Karpas-422 (cell line): ENCODE measurements around the gene PAX3. TPM values are rescaled to one million over a fixed set of nuclear protein-coding genes. Genes with fewer than 3 reads are reported as not detected.

ENCODE experiments used
- DNase-seq: peaks from one replicate; pipeline ENCODE4 v3.0.0-alpha.2; 2015
- H2AFZ ChIP-seq: fragments of 200-600 bp; sonication (generic); 2 replicates; pipeline ENCODE4 v1.6.1; 2014; ENCODE audit warnings: antibody characterized with exemption, low read length, mixed read lengths
- H3K27ac ChIP-seq: fragments of 200-600 bp; sonication (generic); 2 replicates; pipeline ENCODE4 v1.5.1; 2014; ENCODE audit warnings: mild to moderate bottlenecking, low read length, moderate library complexity
- H3K27me3 ChIP-seq: fragments of 200-600 bp; sonication (generic); 2 replicates; pipeline ENCODE4 v1.6.1; 2014; ENCODE audit warnings: low read length, mixed read lengths
- H3K36me3 ChIP-seq: fragments of 200-600 bp; sonication (generic); 2 replicates; pipeline ENCODE4 v1.6.1; 2014; ENCODE audit warnings: low read length, mixed read lengths; ENCODE audit not compliant: insufficient read depth
- H3K4me1 ChIP-seq: fragments of 200-600 bp; sonication (generic); 2 replicates; pipeline ENCODE4 v1.6.1; 2014; ENCODE audit warnings: mild to moderate bottlenecking, low read length, mixed read lengths
- H3K4me2 ChIP-seq: fragments of 200-600 bp; sonication (generic); 2 replicates; pipeline ENCODE4 v1.6.1; 2014; ENCODE audit warnings: low read length, low read depth, mild to moderate bottlenecking; ENCODE audit not compliant: poor library complexity, severe bottlenecking
- H3K4me3 ChIP-seq: fragments of 200-600 bp; sonication (generic); 2 replicates; pipeline ENCODE4 v1.5.1; 2014; ENCODE audit warnings: mild to moderate bottlenecking, antibody characterized with exemption, low read length, mixed read lengths
- H3K79me2 ChIP-seq: fragments of 200-600 bp; sonication (generic); 2 replicates; pipeline ENCODE4 v1.6.1; 2014; ENCODE audit warnings: mild to moderate bottlenecking, low read length, mixed read lengths
- H3K9ac ChIP-seq: fragments of 200-600 bp; sonication (generic); 2 replicates; pipeline ENCODE4 v1.6.0; 2014; ENCODE audit warnings: low read length
- H3K9me2 ChIP-seq: fragments of 200-600 bp; sonication (generic), shearing (Covaris generic); replicated peaks from 2 replicates; pipeline ENCODE4 v1.6.0; 2014; ENCODE audit warnings: mild to moderate bottlenecking, low read length, moderate library complexity; ENCODE audit not compliant: insufficient read depth
- H3K9me3 ChIP-seq: fragments of 300-700, 200-600 bp; sonication (generic); 2 replicates; pipeline ENCODE4 v1.6.1; 2014; ENCODE audit warnings: low read length, mixed read lengths
- H4K20me1 ChIP-seq: fragments of 200-600 bp; sonication (generic); 2 replicates; pipeline ENCODE4 v1.6.1; 2014; ENCODE audit warnings: mild to moderate bottlenecking, antibody characterized with exemption, low read length, low read depth; ENCODE audit not compliant: insufficient read depth
- total RNA-seq: library from RNA; depleted of rRNA; stranded (reverse); fragments of >200 nt; shearing (Covaris generic); gene quantifications from 2 replicates; pipeline ENCODE4 v1.2.3, GENCODE V29; 2014; ENCODE audit warnings: low replicate concordance

PAX3 gene
- total RNA-seq, 1 experiment from 2014 or later, result not detected

GRCh38 chr2:222313816-222314215 lies 15.0 kb upstream of the PAX3 start:
- no peaks in the 10 kb centered on the region for H3K9me2 ChIP-seq
- no peak overlapping the region for H3K4me3 ChIP-seq
- no peaks in the 10 kb centered on the region for H4K20me1 ChIP-seq
- no peak overlapping the region for H3K27ac ChIP-seq
- no peaks in the 10 kb centered on the region for H3K27me3 ChIP-seq
- no peak overlapping the region for H3K4me2 ChIP-seq
- no peak for DNase-seq
- no peaks in the 10 kb centered on the region for H3K79me2 ChIP-seq
- no peak overlapping the region for H2AFZ ChIP-seq
- peaks cover 8% of the 10 kb centered on the region for H3K4me1 ChIP-seq
- no peaks in the 10 kb centered on the region for H3K9me3 ChIP-seq
- no peak overlapping the region for H3K9ac ChIP-seq
- no peaks in the 10 kb centered on the region for H3K36me3 ChIP-seq

DNA sequence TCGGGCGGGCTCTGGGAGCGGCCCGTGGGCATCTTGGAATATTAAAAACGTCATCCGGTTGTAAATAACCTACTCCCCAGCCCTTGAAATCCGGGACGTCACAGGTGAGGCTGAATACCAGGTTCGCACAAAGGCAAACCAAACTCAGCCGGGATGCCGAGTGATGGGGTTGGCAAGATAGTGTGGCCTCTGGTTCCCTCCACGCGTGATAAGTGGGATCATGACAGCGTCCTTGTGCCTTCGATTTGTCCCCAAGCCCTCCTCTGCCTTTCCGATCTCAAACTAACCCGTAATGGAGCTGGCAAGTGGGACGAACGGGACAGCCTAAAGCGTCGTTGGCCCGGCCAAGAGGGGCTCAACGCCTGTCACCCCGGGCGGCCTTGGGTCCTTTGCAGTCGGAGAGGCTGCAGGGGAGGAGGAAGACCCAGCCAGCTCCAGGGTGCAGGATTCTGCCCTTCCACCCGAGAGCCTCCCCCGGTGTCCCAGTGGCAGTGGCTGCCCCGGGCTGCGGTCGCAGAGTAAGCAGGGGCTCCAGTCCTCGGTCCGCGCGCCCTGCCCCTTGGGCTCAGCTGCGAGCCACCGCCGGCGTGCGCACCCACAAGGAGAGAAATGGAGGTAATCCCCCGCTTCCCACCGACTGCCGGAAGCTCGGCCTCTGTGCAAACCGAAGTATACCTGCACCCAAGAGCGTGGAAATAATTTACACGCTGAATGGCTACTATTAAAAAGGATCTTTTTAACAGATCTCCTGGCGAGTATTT lies 13.4 kb upstream of the PAX3 start:
- Histone ChIP-seq H3K4me3 (no peak overlapping the region), H2AFZ (no peak overlapping the region), H3K4me2 (no peak overlapping the region), H3K27me3 (no peaks in the 10 kb centered on the region), H3K4me1 (no peaks in the 10 kb centered on the region), H3K9me3 (no peaks in the 10 kb centered on the region), H3K79me2 (no peaks in the 10 kb centered on the region), H3K36me3 (no peaks in the 10 kb centered on the region), H3K9ac (no peak overlapping the region), H3K9me2 (no peaks in the 10 kb centered on the region), H3K27ac (no peak overlapping the region), H4K20me1 (no peaks in the 10 kb centered on the region)
- DNase-seq, result no peak

DNA sequence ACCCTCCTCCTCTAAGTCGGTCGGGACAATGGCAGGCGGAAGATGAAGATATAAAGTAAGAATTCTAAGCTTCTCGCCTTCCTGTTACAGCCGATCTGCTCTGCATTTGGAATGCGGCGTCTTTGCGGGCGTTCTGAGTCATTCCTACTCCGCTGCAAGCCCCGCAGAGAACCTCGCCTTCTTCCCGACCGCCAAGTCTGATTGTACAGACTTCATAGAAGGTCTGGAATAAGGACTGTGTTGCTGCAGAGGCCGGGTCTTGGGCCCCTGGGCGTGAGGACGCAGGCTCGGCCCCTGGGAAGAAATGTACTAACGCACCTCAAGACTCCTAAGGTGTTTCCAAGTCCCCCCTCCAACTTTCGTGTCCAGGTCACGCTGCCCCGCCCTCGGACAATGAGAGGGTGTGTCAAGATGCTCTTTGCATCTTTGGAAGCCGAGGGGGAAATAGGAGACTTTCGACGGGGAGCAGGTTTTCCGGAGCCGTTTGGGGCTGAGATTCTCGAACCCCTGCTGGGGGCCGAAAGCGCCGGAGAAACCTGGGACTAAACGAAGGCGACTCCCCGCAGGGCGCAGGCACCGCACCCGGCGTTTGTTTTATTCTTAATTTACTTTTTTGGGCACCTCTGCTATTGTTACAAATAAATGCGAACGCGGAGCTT lies 12.7 kb upstream of the PAX3 start:
- H3K36me3 ChIP-seq, result no peaks in the 10 kb centered on the region
- no peak overlapping the region for H2AFZ ChIP-seq
- no peak overlapping the region for H3K27ac ChIP-seq
- no peak overlapping the region for H3K4me3 ChIP-seq
- no peak overlapping the region for H3K9ac ChIP-seq
- no peak overlapping the region for H3K4me2 ChIP-seq
- H4K20me1 ChIP-seq, result no peaks in the 10 kb centered on the region
- H3K9me3 ChIP-seq, result no peaks in the 10 kb centered on the region
- no peaks in the 10 kb centered on the region for H3K79me2 ChIP-seq
- no peaks in the 10 kb centered on the region for H3K9me2 ChIP-seq
- no peak for DNase-seq
- no peaks in the 10 kb centered on the region for H3K27me3 ChIP-seq
- peaks cover 2% of the 10 kb centered on the region for H3K4me1 ChIP-seq

DNA sequence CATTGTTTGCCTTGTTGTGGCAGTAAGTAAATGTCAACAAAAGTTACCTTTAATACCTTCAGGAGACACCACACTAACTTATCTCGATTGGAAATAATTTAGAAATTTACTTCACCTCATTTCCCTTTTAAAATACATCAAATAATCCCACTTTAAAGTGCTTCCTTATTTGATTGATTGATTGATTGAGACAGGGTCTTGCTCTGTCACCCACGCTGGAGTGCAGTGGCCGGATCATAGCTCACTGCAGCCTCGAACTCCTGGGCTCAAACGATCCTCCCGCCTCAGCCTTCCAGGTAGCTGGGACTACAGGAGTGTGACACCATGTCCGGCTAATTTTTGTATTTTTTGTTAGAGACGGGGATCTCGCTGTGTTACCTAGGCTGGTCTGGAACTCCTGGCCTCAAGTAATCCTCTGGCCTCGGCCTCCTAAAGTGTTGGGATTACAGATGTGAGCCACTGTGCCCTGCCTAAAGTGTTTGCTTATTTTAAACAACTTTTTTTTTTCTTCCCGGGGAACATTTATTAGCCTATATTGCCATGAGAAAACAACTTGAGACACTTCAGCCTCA lies 12.0 kb upstream of the PAX3 start:
- no peaks in the 10 kb centered on the region for H3K27me3 ChIP-seq
- H2AFZ ChIP-seq, result no peak overlapping the region
- DNase-seq, result no peak
- no peak overlapping the region for H3K9ac ChIP-seq
- no peaks in the 10 kb centered on the region for H3K36me3 ChIP-seq
- H3K4me2 ChIP-seq, result no peak overlapping the region
- no peaks in the 10 kb centered on the region for H3K9me2 ChIP-seq
- no peaks in the 10 kb centered on the region for H3K79me2 ChIP-seq
- H3K9me3 ChIP-seq, result no peaks in the 10 kb centered on the region
- no peak overlapping the region for H3K4me3 ChIP-seq
- H4K20me1 ChIP-seq, result no peaks in the 10 kb centered on the region
- peaks cover 9% of the 10 kb centered on the region for H3K4me1 ChIP-seq
- H3K27ac ChIP-seq, result no peak overlapping the region

DNA sequence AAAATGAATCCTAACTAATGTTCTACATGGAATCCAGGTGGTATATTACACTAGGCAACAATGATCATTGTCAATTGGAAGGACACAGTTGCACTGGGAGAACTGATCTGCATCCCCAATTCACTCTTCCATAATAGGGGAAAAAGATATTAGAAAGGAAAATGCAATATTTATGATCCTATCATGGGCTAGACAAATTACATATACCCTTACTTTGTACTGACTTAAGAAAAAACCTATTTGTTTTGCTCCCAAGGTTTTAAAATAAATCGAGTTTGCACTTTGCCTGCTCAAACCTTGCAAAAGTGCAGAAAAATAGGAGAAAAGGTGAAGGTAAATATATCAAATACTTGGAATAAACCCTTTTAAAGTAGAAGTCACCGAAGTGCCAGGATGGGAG lies 11.0 kb upstream of the PAX3 start:
- H3K4me1 ChIP-seq, result peaks cover 19% of the 10 kb centered on the region
- H3K9ac ChIP-seq, result no peak overlapping the region
- H2AFZ ChIP-seq, result no peak overlapping the region
- H3K79me2 ChIP-seq, result no peaks in the 10 kb centered on the region
- H4K20me1 ChIP-seq, result no peaks in the 10 kb centered on the region
- H3K9me3 ChIP-seq, result no peaks in the 10 kb centered on the region
- no peak overlapping the region for H3K27ac ChIP-seq
- H3K36me3 ChIP-seq, result no peaks in the 10 kb centered on the region
- no peak for DNase-seq
- no peaks in the 10 kb centered on the region for H3K27me3 ChIP-seq
- no peaks in the 10 kb centered on the region for H3K9me2 ChIP-seq
- H3K4me3 ChIP-seq, result no peak overlapping the region
- no peak overlapping the region for H3K4me2 ChIP-seq

GRCh38 chr2:222309361-222309760 lies 10.6 kb upstream of the PAX3 start:
- Histone ChIP-seq H3K4me3 (no peak overlapping the region), H3K27me3 (no peaks in the 10 kb centered on the region), H2AFZ (no peak overlapping the region), H3K4me2 (no peak overlapping the region), H4K20me1 (no peaks in the 10 kb centered on the region), H3K36me3 (no peaks in the 10 kb centered on the region), H3K27ac (no peak overlapping the region), H3K9ac (no peak overlapping the region), H3K79me2 (no peaks in the 10 kb centered on the region), H3K9me2 (no peaks in the 10 kb centered on the region), H3K9me3 (no peaks in the 10 kb centered on the region), H3K4me1 (peaks cover 23% of the 10 kb centered on the region)
- no peak for DNase-seq

DNA sequence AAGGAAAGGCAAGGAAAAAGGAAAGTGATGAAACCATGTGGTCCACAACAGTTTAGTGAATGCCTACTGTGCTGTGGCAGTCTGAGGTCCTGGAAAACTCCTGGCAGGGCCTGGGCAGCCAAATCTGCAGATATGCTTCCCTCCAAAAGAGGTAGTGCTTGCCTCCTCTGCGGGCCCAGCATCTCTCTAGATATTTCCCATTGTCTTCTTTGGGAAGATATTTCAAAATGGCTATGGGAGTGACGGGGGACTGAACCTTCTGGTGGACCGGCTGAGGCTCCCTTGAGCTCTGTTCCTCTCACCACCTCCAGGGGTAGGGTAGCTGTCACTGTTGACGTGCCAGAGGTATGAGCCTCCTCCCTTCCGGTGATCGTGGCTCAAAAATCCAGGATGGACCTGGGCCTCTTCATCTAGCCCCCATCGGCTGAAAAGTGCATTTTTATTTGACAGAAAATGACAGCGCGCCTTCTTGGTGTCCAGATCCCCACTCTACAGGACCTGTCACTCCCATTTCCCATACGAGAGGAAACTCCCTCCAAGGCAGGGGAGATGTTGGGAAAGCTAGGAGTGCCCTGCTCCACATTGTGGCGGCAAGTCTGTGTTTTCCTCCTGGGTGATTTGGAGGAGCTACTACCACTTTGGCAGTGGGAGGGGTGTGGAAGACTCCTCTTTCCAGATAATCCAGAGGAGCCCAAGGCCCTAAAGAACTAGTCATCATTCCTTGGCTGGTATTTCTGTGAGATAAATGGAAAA lies 9.4 kb upstream of the PAX3 start:
- no peak overlapping the region for H3K27ac ChIP-seq
- H3K27me3 ChIP-seq, result no peaks in the 10 kb centered on the region
- H3K9ac ChIP-seq, result no peak overlapping the region
- H3K9me3 ChIP-seq, result no peaks in the 10 kb centered on the region
- peaks cover 24% of the 10 kb centered on the region for H3K4me1 ChIP-seq
- no peak overlapping the region for H2AFZ ChIP-seq
- no peak for DNase-seq
- H4K20me1 ChIP-seq, result no peaks in the 10 kb centered on the region
- no peaks in the 10 kb centered on the region for H3K36me3 ChIP-seq
- no peaks in the 10 kb centered on the region for H3K9me2 ChIP-seq
- no peaks in the 10 kb centered on the region for H3K79me2 ChIP-seq
- H3K4me2 ChIP-seq, result no peak overlapping the region
- H3K4me3 ChIP-seq, result no peak overlapping the region

- Histone ChIP-seq H3K4me1 (peaks cover 24% of the 10 kb centered on the region), H3K9ac (no peak overlapping the region), H4K20me1 (no peaks in the 10 kb centered on the region), H3K36me3 (no peaks in the 10 kb centered on the region), H3K9me3 (no peaks in the 10 kb centered on the region), H3K4me3 (no peak overlapping the region), H2AFZ (no peak overlapping the region), H3K79me2 (no peaks in the 10 kb centered on the region), H3K4me2 (no peak overlapping the region), H3K27ac (no peak overlapping the region), H3K9me2 (no peaks in the 10 kb centered on the region), H3K27me3 (no peaks in the 10 kb centered on the region)
- no peak for DNase-seq
These were observed 8.5 kb upstream of the PAX3 start for GRCh38 chr2:222307143-222307756.
